GF-D8 (cell line): ENCODE data around the gene SETD1B.

Experiments
- DNase-seq: peaks from one replicate; lab custom pipeline; 2025; lab: John Stamatoyannopoulos, UW

Gene SETD1B

DNA sequence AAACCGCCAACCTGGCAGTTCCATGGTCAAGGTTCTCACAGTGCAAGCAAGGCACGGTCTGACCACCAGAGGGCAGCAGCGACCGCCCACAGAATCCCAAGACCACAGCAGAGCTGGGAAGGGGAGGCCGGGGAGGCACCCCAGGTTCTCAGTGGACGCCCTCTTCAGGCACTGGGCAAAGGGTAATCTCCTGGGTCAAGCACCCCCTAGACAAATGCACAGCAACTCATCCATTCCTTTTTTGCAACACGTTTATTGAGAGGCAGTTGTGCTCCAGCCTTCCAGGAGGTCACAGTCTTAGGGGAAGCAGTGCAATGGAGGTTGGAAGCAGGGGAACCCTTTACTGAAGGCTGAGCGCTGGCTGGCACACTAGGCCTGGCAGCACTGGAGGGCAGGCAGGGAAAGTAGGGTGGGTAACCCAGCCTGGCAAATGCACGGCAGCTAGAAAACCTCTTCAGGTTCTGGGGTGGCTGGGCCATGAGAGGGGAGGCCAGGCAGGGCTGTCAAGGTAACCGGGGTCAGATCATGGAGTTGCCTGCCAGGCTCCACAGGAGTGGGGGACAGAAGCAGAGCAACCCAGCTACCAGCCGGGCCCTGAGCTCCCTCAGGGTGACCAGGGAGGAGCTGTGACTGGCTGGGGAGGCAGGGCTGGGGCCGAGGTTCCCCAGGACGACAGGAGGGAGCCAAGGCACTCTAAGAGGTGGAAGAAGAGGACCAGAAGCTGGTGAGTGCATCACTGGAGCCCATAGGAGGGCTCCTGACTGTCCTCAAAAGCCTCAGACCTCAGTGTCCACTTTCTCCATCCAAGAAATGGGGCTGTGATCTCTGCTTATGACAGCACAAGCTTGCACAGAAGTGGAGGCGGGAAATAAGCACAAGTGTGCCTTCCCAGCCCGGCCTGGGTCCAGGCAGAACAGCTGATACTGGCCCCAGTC is 8.5 kb upstream of the SETD1B start:
- DNase-seq, result peak; percentile 41

DNA sequence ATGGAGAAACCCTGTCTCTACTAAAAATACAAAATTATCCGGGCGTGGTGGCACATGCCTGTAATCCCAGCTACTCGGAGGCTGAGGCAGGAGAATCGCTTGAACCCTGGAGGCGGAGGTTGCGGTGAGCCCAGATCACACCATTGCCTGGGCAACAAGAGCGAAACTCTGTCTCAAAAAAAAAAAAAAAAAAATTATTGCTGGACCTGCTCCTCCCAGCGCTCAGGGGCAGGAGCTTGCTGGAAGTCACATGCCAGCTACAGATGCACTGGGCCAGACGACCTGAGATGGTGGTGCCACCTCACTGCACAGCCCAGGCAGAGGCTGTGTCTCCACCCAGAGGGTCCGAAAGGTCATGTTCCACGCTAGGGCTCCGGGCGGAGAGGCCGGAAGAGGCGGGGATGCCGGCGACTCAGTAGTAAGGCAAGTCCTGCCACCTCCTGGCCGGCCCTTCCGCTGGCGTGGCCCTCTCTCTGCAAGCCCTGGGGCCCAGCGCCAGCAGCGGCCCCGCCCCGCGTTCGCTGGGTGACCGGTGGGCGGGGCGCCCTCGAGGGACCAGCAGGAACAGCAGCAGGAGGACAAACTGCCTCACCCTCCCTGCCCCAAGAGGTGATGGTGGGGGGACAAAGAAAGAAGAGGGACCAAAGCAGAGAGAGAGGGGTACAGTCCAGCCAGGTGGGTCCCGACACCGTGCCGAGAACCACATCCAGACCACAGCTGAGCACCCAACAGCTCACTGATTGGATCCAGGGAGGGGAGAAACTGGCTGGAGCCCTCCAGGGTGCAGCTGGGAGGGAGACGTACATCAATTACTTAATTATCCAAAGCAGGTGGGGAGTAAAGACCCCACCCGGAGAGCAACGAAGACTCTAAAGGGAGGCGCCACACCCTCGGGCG is 6.7 kb upstream of the SETD1B start:
- DNase-seq, result no peak

DNA sequence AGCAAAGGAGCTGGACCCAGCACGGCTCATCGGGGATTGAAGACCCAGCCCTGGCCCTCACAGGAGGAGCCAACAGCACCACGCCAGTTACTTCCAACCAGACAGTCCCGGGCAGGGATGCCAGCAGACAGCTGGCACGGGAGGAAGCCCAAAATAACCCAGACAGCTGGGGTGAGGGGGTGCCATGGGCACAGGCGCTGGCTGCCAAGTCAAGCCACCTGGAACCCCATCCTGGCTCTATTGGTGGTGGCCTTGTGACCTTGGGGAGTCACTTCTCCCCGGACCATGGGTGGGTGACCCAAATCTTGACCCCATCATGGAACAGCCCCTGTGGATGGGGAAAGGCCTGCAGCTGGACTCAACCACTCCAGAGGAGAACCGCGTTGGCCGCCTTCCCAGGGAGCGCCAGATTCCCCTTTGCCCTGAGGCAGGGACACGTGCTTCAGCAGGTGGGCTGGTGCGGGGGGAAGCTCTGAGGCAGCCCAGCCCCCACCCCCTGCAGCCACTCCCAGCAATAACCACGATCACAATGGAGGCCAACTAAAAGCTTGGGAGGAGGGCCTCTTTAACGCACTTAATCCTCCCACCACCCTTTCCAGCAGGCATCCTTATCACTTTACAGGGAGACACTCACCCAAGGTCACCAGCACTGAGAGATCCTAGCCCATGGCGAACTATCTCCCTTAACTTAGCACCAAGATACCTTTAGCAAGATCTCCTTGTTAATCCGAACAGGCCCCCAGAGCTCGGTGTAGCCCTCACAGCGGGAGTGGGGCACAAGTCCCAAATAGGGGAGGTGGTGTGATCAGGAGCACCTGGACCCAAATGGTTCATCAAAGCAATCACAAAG is 5.6 kb upstream of the SETD1B start:
- no peak for DNase-seq

DNA sequence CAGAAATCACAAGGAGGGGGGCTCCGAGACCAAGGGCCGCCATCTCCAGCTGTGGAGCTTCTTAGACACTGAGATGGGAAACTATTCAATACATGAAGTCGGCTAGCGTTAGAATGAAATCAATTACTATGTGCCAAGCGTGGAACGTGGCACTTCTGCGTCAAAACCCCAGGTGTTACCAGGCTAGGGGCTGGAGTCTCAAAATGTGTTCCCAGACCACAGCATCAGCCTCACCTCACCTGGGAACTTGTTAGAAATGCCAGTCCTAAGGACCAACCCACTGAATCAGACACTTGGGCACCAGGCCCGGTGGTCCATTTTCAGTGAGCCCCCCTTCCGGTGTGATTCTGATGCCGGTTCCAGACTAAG is 5.0 kb upstream of the SETD1B start:
- no peak for DNase-seq

DNA sequence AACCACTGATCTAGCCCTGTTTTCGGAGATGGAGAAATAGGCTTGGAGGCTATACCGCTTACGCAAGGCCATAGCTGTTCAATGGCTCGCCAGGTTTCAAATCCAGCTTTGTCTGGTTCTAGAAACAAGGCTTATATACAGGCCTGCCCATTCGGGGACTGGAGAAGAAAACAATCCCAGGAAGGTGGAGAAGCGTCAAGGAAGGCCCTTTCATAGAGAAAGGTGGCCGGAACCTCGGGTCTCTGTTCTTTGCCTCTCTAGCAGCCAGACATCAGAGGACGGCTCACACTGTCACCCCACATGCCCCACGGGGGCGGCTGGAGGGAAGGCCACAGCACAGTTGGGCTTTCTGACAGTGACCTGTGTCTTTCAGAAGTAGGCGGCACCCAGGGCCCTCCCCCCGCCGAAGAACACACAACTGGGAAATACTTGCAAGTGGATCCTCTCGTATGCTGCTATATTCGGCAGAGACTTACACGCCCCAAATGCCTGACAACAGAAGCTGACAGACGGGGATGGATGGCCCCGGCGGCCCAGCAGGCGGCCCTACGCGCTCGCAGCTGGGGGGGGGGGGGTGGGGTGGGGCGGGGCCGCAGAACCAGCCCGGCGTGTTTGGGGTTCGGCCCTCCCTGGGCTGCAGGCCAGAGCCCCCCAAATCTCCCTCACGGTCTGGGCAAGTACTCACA is 4.5 kb upstream of the SETD1B start:
- DNase-seq, result no peak

DNA sequence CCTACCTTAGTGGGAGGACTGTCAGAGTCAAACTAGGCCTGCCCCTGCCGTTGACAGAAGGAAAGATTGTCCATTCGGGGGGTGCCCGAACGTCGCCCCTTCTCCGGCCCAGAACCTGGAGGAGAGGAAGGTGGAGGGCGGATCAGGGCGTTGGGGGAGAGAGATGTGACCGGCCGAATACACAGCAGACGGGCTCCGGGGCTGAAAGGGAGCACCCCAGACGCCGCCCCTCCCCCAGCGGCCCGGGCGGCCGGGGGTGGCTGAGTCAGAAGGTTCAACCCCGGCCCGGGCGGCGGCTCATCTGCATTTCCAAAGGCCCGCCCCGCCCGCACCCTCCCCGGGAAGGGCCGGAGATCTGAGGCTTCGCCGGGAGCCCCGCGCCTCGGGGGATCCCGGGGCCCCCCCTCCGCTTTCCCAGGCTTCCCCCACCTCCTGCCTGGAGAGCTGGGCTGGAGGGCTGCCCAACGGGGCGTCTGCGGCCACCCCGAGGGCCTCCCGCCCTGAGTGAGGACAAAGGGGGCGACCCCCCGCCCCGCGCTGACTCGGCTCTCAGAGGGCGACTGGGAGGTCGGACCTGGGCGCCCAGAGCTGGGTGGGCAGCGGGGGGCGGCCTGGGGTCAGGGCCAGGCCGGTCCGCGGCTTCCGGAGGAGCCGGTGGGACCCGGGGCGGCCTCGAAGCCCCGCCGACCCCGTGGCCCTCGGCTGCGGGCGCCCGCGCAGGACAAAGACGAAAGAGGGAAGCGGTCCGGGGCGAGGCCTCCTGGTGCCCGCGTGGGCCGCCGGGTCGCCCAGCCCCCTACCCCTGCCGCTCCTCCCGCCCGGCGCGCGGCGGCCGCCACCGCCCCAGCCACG is 3.7 kb upstream of the SETD1B start:
- DNase-seq, result peak; percentile 15

DNA sequence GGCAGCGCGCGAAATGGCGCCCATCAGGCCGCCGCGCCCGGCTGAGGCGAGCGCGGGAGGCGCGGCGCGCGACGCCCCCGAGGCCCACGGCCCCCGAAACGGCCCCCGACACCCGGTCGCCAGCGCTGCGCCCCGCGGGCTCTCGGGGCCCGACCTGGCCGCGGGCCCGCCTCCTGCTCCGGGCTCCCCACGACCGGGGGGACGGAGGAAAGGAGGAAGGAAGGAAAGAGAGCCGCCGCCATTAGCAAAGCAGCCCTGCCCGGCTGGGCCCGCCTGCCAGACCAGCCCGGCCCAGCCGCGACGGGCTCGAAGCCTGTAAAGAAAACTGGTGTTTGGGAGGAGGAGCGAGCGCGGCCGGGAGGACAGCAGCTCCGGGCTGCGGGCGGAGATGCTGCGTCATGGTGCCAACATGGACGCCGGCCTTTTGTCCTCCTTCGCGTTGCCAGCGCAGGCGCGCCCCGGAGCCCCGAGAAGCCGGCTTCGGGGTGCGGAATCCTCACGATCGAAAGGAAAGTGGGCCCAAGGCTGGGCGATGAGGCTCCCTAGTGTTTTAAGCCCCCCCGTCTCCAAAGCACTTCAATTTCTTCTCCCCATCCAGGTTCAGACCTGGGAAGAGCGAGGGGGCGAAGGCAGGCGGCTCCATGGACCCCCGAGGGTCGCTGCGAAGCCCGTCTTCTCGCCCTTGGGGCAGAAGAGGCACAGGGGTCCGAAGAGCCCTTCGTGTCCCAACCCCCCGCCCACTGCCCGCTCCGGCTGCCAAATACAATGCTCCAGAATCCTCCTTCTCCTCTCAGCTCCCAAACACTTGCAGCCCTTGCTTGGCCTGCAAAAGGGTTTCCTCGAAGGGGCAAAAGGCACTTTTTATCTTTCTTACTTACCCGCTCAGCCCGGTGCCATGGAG is 2.9 kb upstream of the SETD1B start:
- DNase-seq, result no peak

DNA sequence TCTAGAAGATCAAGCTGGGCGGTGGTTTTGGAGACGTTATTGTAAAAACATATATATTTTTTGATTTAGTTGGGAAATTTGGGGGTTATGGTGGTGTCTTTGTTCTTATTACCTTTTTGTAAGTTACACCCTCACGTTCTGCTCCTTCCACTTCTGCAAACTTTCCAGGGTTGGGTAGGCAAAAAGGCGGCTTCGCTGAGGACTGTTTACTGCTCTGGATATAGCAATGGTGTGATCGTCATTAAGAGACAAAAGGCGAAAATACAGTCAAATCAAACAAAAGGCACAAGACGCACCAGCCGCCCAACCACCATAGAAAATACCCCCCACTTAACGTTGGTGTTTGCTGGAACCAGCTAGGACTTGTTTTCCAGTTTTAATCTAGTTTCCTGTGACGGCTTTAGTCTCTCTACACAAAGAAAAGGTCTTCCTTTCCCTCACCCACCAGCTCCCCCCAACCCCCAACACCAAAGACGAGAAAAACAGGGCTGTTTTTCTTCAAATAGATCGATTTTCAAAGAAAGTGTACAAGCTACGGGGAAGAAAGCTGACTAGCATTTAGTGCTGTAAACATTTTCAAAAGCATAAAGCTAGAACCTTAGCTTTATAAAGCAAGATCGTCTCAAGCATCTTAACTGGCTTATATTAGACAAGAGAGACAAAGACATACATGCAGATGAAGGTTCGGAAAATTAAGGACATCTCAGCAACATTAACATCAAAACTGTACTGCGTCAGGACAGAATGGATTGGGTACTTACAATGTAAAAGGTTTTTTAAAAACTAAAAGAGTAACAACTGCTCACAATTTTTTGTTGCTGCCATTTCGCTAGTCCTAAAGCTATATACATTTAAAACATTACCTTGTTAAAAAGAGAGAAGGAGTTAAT is 2.0 kb upstream of the SETD1B start:
- DNase-seq, result peak; percentile 8

DNA sequence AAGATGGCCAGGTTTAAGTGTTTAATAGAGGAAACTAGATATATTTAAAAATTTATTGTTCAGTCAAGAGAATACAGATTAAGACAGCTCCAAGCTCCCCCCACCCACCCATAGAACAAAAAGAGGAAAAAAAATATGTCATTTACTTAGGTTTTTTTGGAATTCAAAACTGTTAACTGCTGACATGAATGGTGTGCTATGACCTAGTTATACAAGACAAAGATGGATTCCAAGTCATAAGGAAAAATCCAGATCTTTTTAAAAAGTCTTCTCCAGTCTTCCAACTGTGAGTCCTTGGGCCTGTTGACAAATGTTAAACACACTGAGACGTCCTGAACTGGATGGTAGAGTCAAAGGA is 1.3 kb upstream of the SETD1B start:
- no peak for DNase-seq

DNA sequence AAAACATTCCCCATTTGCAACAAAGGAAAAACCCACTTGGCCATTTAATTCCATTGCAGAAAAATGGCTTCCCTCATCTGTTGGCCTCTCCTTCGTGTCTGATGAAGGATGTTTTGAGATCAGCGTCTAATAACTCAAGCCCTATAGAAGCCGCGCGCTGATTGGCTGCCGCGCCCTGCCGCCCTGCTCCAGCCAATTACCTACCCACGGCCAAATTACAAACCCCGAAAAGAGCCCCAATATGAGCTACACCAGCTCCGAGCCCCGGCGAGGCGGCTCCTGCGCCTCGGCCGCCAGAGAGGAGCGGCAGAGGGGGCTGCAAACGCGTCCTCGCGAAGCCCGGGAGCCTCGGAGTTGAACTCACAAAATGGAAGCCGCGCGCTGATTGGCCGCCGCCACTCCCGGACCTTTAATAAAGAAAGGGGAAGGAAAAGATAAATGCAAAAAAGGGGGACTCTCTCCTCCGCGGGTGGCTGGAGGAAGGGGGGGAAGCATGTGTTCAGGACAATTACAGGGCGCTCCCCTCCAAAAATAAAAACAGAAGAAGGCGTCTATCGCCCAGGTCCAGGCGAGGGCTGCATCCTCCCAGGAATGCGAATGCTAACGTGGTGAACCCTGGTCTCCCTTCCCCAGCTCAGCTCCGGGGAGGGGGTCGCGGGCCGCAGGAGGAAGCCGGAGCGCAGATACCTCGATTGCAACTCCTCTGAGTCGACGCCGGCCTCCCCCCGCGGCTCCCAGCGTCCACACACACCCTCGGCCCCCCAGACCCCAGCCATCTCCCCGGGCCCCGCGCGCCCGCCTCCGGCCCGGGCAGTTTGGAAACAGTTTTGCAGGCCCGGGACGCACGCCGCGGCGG is 738 bp upstream of the SETD1B start:
- peak; percentile 91 for DNase-seq

DNA sequence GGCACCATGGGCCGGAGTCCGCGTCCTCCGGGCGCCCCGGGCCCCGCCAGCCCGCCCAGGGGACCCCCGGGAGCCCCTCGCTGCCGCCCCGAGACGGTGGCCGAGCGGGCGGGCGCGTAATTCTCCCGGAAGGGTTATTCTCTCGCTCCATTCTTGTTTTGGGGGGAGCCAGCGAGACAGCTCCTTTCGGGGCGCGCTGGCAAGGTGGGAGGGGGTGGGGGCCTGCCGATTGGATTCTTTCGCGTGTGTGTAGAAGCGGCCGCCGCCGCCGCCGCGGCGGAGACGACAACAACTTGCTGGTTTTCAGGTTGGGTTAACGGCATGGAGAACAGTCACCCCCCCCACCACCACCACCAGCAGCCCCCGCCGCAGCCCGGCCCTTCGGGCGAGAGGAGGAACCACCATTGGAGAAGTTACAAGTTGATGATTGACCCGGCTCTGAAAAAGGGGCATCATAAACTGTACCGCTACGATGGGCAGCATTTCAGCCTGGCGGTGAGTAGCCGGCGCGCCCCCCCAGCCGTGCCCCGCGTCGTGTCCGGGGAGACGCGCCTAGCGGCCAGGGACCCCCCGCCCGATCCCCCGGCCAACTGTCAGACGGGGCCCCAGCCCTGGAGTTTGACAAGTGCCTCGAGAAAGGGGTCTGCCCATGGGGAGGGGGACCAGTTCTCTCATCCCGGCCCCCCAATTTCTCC is 755 bp downstream of the SETD1B start:
- no peak for DNase-seq

DNA sequence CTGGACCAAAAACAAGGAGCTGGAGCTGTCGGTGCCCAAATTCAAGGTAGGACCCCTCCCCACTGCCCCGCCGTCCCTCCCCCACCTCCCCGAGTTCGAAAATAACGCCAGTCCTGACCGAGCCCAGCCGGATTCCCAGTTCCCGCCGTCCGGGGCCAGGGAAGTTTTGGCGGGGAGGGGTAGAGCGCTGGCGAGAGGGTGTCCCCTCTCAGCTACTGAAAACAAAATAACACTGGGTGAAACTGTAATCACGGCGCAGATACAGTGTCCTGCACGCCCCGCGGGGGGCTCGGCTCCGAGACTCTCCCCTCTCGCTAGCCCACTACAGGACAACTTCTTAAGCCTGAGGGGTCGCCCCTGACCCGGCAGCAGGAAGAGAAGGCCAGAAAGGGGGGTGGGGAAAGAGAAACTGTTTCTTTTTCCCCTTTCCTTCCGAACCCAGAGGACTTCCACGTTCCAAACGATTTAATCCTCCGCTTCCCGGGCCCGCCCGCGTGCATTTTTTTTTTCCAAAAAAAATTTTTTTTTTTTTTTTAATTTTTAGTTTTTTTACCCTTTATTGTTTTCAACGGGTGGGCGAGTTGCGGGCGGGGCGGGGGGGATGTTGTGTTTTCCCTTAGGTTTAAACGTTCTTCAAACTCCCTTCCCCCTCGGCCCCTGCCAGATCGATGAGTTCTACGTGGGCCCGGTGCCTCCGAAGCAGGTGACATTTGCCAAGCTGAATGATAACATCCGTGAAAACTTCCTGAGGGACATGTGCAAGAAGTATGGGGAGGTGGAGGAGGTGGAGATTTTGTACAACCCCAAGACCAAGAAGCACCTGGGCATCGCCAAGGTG is 1.6 kb downstream of the SETD1B start:
- no peak for DNase-seq

DNA sequence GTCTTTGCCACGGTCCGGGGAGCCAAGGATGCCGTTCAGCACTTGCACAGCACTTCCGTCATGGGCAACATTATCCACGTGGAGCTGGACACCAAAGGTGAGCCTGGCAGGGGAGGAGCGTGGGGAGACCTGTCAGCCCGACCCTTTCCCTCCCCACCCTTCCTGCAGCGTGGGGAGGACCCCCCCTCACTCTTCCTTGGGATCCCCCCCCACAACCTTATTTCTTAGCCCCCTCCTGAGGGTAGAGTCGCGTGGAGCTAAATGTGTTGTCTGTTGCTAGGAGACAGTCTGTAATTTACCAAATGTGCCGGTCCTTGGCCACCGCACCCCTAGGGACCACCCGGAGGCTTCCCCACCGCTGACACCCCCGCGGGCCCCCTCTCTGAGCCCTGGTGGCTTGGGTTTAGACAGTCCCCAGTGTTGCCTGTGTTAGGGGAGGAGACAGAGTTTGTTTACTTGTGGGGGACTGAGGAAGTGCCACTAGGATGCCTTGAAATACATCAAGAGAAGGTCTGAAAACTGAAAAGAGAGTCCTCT is 2.3 kb downstream of the SETD1B start:
- DNase-seq, result no peak

DNA sequence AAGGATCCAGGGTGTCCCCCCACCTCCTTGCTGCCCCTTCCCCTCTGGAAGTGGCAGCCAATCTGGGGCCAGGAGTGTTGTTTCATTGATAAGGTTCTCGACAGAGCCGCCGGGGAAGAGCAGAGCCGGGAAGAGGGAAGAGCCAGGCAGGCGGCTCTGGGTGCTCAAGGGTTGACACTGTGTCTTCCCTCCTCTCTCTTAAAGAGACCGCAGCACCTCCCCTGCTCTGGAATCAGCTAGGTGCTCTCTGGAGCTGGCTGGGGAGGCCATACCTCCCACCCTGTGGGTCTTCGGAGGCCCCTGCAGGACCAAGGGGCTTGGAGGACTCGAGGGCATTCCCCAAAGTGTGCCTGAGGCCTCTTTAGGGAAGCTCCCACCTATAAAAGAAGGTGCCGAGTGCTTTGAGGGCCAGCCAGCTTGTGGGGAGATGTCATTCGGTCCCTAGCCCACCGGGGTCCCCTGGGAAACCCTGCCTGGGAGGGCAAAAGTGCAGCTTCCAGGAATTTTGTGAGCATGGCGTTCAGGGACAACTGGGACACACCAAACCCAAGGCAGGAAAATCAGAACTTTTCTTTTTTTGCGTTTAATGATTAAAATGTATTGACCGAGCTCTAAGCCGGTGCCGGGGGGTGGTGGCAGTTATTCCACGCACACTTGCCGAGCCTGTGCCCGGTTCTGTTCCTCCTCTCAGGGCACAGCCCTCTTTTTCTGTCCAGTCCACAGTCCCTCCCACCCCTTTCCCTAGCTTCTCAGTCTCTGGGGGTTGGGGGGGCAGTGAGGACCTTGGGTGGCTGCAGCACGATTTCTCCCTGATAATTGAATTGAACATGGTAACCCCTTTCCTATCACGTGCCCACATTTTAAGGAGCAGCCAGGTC is 3.0 kb downstream of the SETD1B start:
- no peak for DNase-seq
